Measurements from ENCODE around the gene CRELD1. TPM values are rescaled to one million over a fixed set of nuclear protein-coding genes. Genes with fewer than 3 reads are reported as not detected.

CRELD1 gene
- total and polyA plus RNA-seq, 9 of the 15 experiments (the other 6 are each of a cell fraction or from before 2014, with no cell fraction given): 3.3 to 25.8 (median 16.5) TPM

- TF ChIP-seq E2F5 (CRISPR knock-in tag; IDR thresholded peaks at IDR 0.05) (no peak), ZNF140 (CRISPR knock-in tag; IDR thresholded peaks at IDR 0.05) (no peak), NFRKB (IDR thresholded peaks at IDR 0.05; ENCODE audit: low read depth) (peak; percentile 27; the same call in 1 of the 2 replicates), U2AF2 (optimal IDR thresholded peaks at IDR 0.05; ENCODE audit: low read depth, low read length) (no peak), MTA2 (IDR thresholded peaks at IDR 0.05; ENCODE audit: low read depth) (no peak), SP2 (IDR thresholded peaks at IDR 0.05; ENCODE audit: extremely low read depth, low read depth, low read length, poor library complexity, severe bottlenecking) (peak; percentile 24), ILK (tag; IDR thresholded peaks at IDR 0.05; ENCODE audit: borderline replicate concordance, low read depth) (no peak), HNRNPL (IDR thresholded peaks at IDR 0.05; ENCODE audit: low read depth, low read length) (no peak), ZBTB9 (CRISPR knock-in tag; IDR thresholded peaks at IDR 0.05) (peak; percentile 41; the same call in 1 of the 2 replicates), TCF3 (CRISPR knock-in tag; IDR thresholded peaks at IDR 0.05) (no peak; the same call in 1 of the 2 replicates), NEUROD1 (IDR thresholded peaks at IDR 0.05; ENCODE audit: borderline replicate concordance, low read depth, low read length, partially characterized antibody) (peak; percentile 79), TEAD2 (tag; IDR thresholded peaks at IDR 0.05) (no peak), ZNF197 (CRISPR knock-in tag; IDR thresholded peaks at IDR 0.05; ENCODE audit: low read depth) (no peak), HDGF (IDR thresholded peaks at IDR 0.05) (no peak), NFYB (IDR thresholded peaks at IDR 0.05; ENCODE audit: extremely low read depth, insufficient read length) (peak; percentile 71), NR2C2 (CRISPR knock-in tag; IDR thresholded peaks at IDR 0.05) (peak; percentile 69), NR2C2 (tag; IDR thresholded peaks at IDR 0.05) (no peak), BRCA1 (IDR thresholded peaks at IDR 0.05) (no peak), BRCA1 (CRISPR knock-in tag; IDR thresholded peaks at IDR 0.05) (no peak), NBN (IDR thresholded peaks at IDR 0.05; ENCODE audit: low read depth) (no peak), FOXO4 (CRISPR knock-in tag; IDR thresholded peaks at IDR 0.05) (no peak), RBM14 (IDR thresholded peaks at IDR 0.05; ENCODE audit: borderline replicate concordance, insufficient read depth, low read depth, low read length) (no peak), ZC3H4 (CRISPR knock-in tag; IDR thresholded peaks at IDR 0.05; ENCODE audit: borderline replicate concordance) (no peak), RAD51 (IDR thresholded peaks at IDR 0.05; ENCODE audit: borderline replicate concordance, low read depth) (no peak)
Observed at GRCh38 chr3:9933561-9934234, at the start of gene CRELD1 (continued).
